NCI-H748 (cell line): Measurements from ENCODE around the gene SYPL2.

Source experiments
- DNase-seq: peaks from one replicate; lab custom pipeline; 2025; ENCODE audit not compliant: unreplicated experiment; lab: John Stamatoyannopoulos, UW

SYPL2 gene

GRCh38 chr1:109513110-109513710 is 46.9 kb downstream of the SYPL2 start:
- peak; percentile 23 for DNase-seq

GRCh38 chr1:109514846-109515245 is 48.5 kb downstream of the SYPL2 start:
- DNase-seq: no peak

DNA sequence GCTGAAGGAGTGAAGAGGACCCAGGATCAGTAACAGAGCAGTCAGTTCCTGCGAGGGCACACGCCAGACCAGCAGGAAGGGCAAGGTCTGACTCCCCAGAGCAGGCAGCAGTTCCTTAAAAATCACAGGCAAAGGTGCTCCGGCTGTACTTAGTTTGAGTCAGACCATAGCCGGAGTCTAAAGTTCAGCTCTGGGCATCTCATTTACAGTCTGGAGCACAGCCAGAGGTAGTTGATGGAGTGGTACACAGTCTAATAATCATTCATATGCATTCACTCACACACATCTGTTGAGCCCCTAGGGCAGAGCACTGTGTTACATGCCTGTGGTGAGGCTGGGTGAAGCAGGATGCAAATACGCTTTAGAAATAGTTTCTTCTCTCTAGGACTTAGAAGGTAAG is 50.5 kb downstream of the SYPL2 start:
- DNase-seq: no peak

- DNase-seq: no peak
Observed at GRCh38 chr1:109517337-109517736, 51.0 kb downstream of the SYPL2 start.

GRCh38 chr1:109521002-109521951 is 54.9 kb downstream of the SYPL2 start:
- DNase-seq: no peak

DNA sequence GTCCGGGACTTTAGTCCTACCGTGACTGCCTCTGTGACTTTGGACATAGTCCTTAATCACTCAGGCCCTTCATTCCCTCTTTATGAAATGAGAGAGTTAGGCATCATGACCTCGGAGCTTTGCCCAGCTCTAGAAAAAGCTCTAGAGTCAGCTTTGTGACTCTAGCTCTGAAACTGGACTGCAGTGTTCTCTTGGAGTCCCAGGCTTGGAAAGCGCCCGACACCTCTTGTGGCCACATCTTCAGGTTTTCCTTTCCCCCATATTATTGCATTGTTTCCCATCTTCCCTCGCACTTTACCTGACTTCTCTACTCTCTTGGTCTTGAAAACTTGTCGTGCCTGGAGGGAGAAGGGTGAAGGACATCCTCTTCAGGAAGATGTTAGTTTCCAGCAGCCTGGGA is 55.7 kb downstream of the SYPL2 start:
- no peak for DNase-seq

DNA sequence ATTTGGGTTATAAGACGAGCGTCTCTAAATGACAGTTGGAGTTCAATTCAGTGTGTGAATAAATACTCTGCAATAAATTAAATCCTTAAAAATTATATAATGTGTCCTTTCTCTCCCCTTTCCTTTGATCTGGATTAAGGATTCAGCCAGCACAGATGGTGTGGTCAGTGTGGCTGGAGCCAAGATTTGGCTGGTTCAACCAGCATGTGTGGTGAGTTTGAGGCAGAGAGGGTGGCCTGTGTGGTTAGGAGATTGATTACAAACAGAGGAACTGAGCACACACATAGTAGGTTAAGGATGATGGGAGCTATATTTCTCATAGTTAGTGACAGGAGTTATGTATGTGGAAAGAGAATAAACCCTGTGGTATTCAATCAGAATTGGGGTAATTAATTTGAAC is 57.4 kb downstream of the SYPL2 start:
- no peak for DNase-seq

DNA sequence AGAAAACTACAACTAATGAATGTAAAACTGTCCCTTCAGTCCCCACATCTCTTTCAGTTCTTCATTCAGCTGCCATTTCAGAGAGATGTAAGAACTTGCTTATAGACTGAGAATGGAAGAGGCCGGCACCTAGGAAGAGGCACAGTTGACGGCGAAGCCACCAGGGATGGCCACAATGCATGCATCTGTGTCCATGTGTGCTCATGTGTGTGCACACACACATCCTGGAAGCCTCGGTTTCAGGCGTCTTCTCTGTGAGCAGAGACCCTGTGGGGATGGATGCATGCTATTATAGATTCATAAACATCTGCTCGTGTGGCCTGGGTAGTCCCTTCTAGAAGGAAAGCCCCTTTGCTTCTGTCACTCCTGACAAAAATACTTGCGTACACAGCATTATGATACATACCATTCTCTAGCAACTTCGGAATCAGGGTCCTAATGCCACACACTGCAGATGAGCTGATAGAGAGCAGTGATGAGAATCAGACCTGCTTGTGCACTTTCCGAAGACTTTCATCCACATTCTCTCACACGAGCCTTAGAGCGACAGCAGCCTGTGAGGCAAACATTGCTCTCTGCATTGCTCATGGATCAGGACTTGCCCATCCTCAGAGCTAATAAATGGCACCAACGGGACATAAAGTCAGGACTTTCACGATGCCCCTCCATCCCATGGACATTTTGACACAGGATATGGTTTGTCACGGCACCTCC is 60.9 kb downstream of the SYPL2 start:
- no peak for DNase-seq

GRCh38 chr1:109527846-109528695 is 61.7 kb downstream of the SYPL2 start:
- no peak for DNase-seq

- no peak for DNase-seq
Observed at GRCh38 chr1:109528712-109529111, 62.4 kb downstream of the SYPL2 start.

DNA sequence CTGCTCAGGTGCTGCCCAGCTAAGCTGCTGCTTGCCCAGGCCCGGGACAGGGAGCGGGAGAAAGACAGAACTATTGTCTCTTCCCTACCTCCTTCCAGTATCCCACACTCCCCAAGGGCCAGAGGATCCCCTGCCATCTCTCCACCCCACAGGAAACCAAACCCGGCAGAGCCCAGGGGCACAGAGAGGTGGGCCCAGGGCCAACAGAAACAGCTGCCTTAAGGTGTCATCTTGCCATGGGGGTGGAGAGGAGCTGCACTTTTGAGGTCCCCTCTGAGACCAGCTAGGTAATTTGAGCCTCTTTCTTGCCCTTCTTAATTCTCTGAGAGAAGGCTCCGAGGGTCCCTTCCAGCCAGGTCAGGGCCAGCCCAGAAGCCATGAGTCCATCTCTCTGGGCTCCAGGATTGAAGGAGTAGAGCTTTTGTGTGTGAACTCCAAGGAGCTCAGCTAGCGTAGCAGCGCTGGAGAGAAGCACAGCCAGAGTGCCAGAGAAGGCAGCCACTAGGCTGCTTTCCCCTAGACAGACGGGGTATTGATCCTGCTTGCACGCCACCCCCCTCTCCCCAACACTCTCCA is 63.6 kb downstream of the SYPL2 start:
- no peak for DNase-seq

DNA sequence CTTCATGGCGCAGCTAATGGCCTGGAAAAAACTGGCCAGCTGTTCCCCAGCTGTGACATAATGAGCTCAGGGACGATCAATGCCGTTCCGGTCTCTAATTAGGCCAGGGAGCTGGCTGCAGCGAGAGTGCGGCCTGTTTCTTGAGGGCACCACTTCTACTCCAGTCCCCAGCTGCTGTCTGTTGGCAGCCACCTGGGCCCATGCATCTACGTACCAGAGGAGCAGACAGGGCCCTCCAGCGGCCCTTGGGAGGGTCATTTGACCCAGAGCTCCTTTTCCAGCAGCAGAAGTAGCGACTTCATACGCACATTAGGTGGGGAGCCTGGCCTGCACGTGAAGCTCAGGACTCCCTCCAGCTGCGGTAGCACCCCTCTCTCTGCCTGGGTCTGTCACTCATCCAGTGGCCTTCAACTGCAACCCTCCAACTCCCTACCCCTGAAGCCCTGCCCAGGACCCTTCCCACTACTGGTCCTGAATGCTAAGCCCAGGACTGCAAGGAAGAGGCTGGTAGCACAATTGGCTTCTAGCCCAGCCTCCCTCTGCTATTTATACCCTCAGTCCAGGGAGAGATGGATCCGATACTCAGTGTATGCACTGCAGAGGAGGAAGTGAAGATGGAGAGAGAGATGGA is 64.2 kb downstream of the SYPL2 start:
- DNase-seq: no peak

DNA sequence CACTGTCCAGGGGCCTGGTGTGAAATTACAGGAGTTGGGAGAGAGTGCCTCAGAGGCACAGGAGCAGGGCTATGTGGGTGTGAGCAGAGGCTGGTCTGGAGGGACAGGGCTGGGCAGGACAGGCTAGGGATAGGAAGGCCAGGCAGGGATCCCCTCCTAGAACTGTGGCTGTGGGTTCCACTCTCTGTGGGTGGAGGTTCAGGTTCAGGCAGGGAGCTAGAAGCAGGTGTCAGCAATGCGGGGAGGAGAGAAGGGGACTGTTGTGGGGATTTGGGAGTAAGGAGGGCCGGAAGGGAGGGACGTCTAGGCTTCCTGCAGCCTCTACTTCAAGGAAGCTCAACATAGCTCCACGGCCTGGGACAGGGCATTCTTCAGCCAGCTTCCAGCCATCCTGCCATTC is 65.0 kb downstream of the SYPL2 start:
- DNase-seq: no peak
